ENCODE data around the gene POLA1.
"Not testable (repeated sequence)": the region's sequence is repeated elsewhere in the genome, so short reads cannot be mapped to it uniquely, and the experiment has no call there.

The POLA1 gene

GRCh38 chrX:24799565-24799964 is 105.8 kb downstream of the POLA1 start:
- no peak for DNase-seq (ENCODE audit: low read depth in 2 of 2)

GRCh38 chrX:24805201-24805600 is 111.5 kb downstream of the POLA1 start:
- DNase-seq (ENCODE audit: low read depth in 2 of 2) = no peak

DNA sequence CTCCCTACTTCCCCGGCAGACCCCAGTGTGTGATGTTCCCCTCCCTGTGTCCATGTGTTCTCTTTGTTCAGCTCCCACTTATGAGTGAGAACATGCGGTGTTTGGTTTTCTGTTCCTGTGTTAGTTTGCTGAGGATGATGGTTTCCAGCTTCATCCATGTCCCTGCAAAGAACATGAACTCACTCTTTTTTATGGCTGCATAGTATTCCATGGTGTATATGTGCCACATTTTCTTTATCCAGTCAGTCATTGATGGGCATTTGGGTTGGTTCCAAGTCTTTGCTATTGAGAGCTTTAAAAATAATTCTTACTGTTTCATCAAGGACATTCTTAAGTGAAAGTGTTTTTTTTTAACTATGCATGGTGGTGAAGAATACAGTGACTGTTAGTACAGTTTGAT is 126.1 kb downstream of the POLA1 start:
- DNase-seq (ENCODE audit: low read depth in 2 of 2) = not testable (repeated sequence)

DNA sequence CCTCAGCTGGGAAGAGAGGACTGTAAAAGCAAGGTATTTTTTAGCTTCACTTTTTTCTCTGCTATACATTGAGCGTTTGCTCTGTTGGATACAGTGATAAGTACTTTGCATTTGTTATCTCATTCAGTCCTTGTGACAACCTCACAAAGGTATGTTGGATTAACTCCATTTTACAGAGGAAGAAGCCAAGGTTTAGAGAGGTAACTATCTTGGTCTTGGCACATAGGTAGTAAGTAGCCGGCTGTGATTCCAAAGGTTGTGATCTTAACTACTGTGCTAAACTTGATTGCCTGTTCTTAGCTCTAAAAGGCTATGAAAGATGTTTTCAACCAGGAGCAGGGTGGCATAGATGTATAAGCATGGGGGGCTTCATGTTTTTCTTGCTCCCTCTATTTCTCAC is 134.4 kb downstream of the POLA1 start:
- no peak for DNase-seq (ENCODE audit: low read depth in 2 of 2)

DNA sequence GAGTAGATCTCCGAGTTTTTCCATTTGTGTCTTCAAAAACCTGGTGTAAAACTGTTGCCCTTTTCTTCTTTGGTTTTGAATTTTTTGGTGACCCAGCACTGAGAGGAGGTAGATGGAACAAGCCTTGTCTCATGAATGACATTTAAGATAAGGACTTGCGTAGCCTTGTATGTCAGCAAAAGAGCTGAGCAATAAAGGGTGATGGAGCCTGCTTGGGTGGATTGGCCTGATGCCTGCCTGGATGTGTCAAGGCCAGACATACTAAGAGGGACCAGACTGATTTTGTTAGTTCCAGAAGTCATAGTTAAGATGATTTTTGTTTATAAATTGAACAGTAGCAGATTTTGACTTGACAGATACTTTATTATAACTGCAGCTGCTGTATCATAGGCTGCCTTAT is 134.9 kb downstream of the POLA1 start:
- no peak for DNase-seq (ENCODE audit: low read depth in 2 of 2)

GRCh38 chrX:24833695-24834094 is 140.0 kb downstream of the POLA1 start:
- DNase-seq (ENCODE audit: low read depth in 2 of 2) = no peak

- no peak for DNase-seq (ENCODE audit: low read depth in 2 of 2)
These were observed 144.2 kb downstream of the POLA1 start for GRCh38 chrX:24837966-24838365.

GRCh38 chrX:24838629-24839028 is 144.9 kb downstream of the POLA1 start:
- DNase-seq (ENCODE audit: low read depth in 2 of 2) = no peak

DNA sequence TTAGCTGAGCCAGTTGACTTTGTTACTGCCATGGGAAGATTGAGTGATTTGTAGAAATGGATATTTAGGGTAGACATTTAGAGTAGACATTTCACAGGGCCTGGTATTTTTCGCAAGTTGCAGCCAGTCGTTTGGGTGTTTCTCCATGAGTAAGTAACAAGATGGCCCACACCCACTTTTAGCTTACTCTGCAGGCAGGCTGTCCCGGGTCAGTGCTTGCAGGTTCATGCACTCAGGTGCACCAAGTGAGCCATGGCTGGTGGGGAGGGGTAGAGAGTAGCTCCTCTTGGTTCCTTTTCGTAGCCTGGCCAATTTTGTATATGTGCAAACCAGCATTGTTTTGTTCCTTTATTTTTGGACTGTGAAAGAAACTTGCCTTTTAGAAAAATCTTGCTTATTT is 145.6 kb downstream of the POLA1 start:
- no peak for DNase-seq (ENCODE audit: low read depth in 2 of 2)

- no peak for DNase-seq (ENCODE audit: low read depth in 2 of 2)
These were observed 148.8 kb downstream of the POLA1 start for GRCh38 chrX:24842486-24842885.

- no peak for DNase-seq (ENCODE audit: low read depth in 2 of 2)
These were observed 152.9 kb downstream of the POLA1 start for GRCh38 chrX:24846550-24847150.

GRCh38 chrX:24851289-24851688 is 157.6 kb downstream of the POLA1 start:
- DNase-seq (ENCODE audit: low read depth in 2 of 2) = no peak

DNA sequence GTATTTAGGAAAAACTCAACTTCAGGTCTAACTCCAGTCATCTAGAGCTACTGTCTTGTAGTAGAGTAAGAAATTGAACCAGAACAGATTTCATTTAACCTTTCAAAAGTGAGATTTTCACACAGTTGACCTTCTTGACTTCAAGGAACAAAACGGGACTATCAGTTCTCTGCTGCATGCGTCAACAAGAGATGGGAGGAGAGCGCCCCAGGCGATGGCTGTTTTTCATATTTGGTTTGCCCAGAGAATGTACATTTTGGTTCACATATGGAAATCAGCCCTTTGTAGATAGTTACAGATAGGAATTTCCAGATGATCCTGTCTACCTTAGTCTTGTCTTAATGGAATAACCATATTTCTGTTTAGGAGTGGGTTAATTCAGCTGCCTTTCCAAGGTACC is 158.1 kb downstream of the POLA1 start:
- DNase-seq (ENCODE audit: low read depth in 2 of 2) = no peak

- DNase-seq (ENCODE audit: low read depth in 2 of 2) = no peak
These were observed 164.5 kb downstream of the POLA1 start for GRCh38 chrX:24858004-24858746.

DNA sequence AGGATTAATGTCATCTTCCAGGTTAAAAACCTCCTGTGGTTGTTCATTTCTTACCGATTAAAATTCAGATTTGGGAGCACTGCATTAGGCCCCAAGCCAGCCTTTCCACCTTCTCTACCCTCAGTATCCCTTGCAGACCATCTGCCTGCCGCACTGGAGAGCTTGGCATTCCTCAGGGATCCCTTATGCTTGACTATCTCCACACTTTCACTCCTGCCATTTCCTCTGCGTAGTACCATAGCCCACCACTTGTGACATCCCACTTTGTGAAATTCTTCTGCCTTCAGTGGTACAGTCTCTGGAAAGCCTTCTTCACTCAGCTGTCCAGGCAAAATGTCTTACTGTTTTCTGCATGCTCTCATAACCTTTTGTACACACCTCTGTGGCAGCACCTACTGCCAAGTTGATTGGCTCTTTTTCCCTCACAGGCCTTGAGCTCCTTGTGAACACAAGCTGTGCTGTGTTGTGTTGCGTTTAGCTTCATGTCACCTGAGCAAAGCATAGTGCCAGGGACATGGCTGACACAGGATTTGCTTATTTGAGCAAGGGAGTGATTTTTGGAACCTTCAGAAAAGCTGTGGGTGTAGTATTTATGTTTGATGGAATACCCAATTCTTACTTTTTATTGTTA is 165.6 kb downstream of the POLA1 start:
- no peak for DNase-seq (ENCODE audit: low read depth in 2 of 2)

GRCh38 chrX:24860140-24860539 is 166.4 kb downstream of the POLA1 start:
- no peak for DNase-seq (ENCODE audit: low read depth in 2 of 2)

DNA sequence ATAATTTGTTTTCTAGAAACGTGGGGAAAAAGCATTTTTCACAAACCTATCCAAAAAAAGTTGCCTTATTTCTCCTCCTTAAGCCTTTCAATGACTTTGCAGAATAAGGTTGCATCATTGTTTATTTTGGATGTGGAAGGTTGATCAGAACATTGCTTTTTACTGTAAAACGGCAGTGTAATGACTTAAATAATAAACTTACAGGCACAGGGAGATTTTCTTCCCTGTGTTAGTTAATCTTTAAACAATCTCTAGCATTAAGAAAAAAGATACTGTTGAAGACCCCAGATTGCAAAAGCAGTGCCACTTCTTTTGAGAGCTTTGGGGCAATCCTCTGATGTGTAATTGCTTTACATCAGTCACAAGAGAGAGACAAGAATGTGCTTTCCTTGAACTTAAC is 168.6 kb downstream of the POLA1 start:
- DNase-seq (ENCODE audit: low read depth in 2 of 2) = no peak

DNA sequence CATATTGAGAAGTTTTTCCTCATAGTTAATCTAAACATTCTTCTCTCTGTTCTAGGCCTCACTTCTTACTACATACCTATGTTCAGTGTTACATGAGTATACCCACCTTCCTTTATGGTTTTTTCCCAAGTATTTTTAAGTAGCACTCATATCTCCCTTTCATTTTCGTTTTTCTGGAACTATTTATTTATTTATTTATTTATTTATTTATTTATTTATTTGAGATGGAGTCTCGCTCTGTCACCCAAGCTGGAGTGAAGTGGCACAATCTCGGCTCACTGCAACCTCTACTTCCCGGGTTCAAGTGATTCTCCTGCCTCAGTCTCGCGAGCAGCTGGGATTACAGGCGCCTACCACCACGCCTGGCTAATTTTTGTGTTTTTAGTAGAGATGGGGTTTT is 170.1 kb downstream of the POLA1 start:
- not testable (repeated sequence) for DNase-seq (ENCODE audit: low read depth in 2 of 2)

DNA sequence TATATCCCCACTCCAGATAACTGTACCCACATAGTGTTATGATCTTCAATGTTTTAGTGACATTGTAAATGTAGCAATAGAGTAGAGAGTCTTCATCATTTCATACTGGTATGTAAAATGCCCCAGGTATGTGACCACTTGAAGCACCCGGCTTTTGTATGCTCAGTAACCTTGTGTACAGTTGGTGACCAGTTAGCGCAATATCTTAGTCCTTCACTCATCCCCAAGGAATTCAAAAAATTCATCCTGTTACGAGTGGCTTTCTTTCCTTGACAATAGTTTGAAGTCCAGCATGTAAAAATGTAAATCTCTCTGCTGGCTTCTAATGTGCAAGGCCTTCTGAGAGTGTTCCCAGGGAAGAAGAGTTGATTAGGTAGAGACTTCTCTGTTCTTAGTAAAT is 176.4 kb downstream of the POLA1 start:
- DNase-seq (ENCODE audit: low read depth in 2 of 2) = no peak

- DNase-seq (ENCODE audit: low read depth in 2 of 2) = no peak
These were observed 181.0 kb downstream of the POLA1 start for GRCh38 chrX:24874604-24875247.

- DNase-seq (ENCODE audit: low read depth in 2 of 2) = no peak
These were observed 183.0 kb downstream of the POLA1 start for GRCh38 chrX:24876530-24877287.

DNA sequence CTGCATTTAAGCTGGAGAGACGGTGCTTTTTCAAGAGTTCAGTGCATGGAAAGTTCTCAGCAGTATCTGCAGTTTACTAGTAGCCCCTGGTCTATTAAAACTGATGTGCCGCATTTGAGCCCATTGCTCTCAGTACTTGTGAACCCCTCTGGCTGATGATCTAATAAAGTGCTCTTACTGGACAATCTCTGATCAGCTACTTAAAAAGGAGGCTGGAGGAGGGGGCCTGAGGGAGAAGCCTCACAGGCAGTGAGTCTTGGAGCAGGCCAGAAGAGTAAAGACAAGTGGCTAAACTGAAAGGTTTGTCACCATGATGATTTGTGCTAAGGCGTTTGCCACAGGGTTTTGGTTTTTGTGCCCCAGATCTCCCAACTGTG is 183.6 kb downstream of the POLA1 start:
- no peak for DNase-seq (ENCODE audit: low read depth in 2 of 2)
